Hepatocyte (in vitro differentiated cells): ENCODE results near the gene NIM1K. TPM values are rescaled to one million over a fixed set of nuclear protein-coding genes. Genes with fewer than 3 reads are reported as not detected.

ENCODE experiments used
- DNase-seq: peaks from one replicate; pipeline ENCODE4 v3.0.0-alpha.2; 2016; ENCODE audit warnings: low spot score
- H2AFZ ChIP-seq: fragments of 200-600 bp; sonication (generic); 2 replicates; pipeline ENCODE4 v1.6.0; 2016; ENCODE audit warnings: antibody characterized with exemption, mild to moderate bottlenecking
- H3K27ac ChIP-seq: fragments of 200-600 bp; sonication (generic); 2 replicates; pipeline ENCODE4 v1.5.1; 2016; ENCODE audit warnings: mild to moderate bottlenecking
- H3K27me3 ChIP-seq: fragments of 200-600 bp; sonication (generic); 2 replicates; pipeline ENCODE4 v1.6.1; 2016
- H3K36me3 ChIP-seq: fragments of 200-600 bp; sonication (generic); replicated peaks from 2 replicates; pipeline ENCODE4 v1.5.1; 2016; ENCODE audit warnings: low read depth; ENCODE audit not compliant: insufficient read depth
- H3K4me1 ChIP-seq: fragments of 200-600 bp; sonication (generic); 2 replicates; pipeline ENCODE4 v1.5.1; 2016; ENCODE audit warnings: mild to moderate bottlenecking, moderate library complexity; ENCODE audit not compliant: insufficient read depth
- H3K4me2 ChIP-seq: fragments of 200-600 bp; sonication (generic); 2 replicates; pipeline ENCODE4 v1.6.0; 2016
- H3K4me3 ChIP-seq: fragments of 200-600 bp; sonication (generic); 2 replicates; pipeline ENCODE4 v1.5.1; 2016; ENCODE audit warnings: mild to moderate bottlenecking
- H3K79me2 ChIP-seq: fragments of 200-600 bp; sonication (generic); 2 replicates; pipeline ENCODE4 v1.6.0; 2017; ENCODE audit warnings: mild to moderate bottlenecking
- H3K9me2 ChIP-seq: fragments of 200-600 bp; sonication (generic); replicated peaks from 2 replicates; pipeline ENCODE4 v1.6.0; 2017; ENCODE audit warnings: mild to moderate bottlenecking; ENCODE audit not compliant: insufficient read depth
- H3K9me3 ChIP-seq: fragments of 200-600 bp; sonication (generic); 2 replicates; pipeline ENCODE4 v1.5.1; 2016; ENCODE audit warnings: low read depth, mild to moderate bottlenecking
- H4K20me1 ChIP-seq: fragments of 200-600 bp; sonication (generic); 2 replicates; pipeline ENCODE4 v1.6.0; 2016; ENCODE audit warnings: mild to moderate bottlenecking; ENCODE audit not compliant: insufficient read depth, poor library complexity, severe bottlenecking
- CTCF ChIP-seq: fragments of 200-600 bp; sonication (generic); IDR thresholded peaks from 2 replicates; pipeline ENCODE4 v1.5.1; 2016; ENCODE audit warnings: antibody characterized with exemption, mild to moderate bottlenecking; ENCODE audit not compliant: poor library complexity
- EZH2 ChIP-seq: fragments of 200-600 bp; sonication (generic); IDR thresholded peaks from 2 replicates; pipeline ENCODE4 v1.6.1; 2016; ENCODE audit warnings: antibody characterized with exemption, mild to moderate bottlenecking, borderline replicate concordance
- EZH2phosphoT487 ChIP-seq: fragments of 200-600 bp; sonication (generic); IDR thresholded peaks from one replicate; pipeline ENCODE4 v1.6.1; 2018; ENCODE audit warnings: antibody characterized with exemption, mild to moderate bottlenecking, low read depth, moderate library complexity; ENCODE audit not compliant: unreplicated experiment, severe bottlenecking
- WGBS: methylation state at CpG from one replicate; pipeline ENCODE4 v1.1.6; 2016; ENCODE audit warnings: low lambda C conversion rate; ENCODE audit errors: missing lambda C conversion rate; 5-methylcytosine and 5-hydroxymethylcytosine counted together
- polyA plus RNA-seq: library from polyadenylated mRNA; unstranded; fragments of >200 nt; fragmentation: Nextera tagmentation; extraction: Ambion mirVana; gene quantifications from 2 replicates; pipeline ENCODE4 v1.2.1, GENCODE V29; 2016
- total RNA-seq: library from RNA; depleted of rRNA; stranded (reverse); fragments of >200 nt; gene quantifications from 2 replicates; pipeline ENCODE4 v1.2.3, GENCODE V29; 2014

Gene NIM1K
- total and polyA plus RNA-seq, 2 experiments from 2014 or later, result not detected

GRCh38 chr5:43243270-43243669 is 51.2 kb downstream of the NIM1K start:
- Histone ChIP-seq H3K27me3 (peaks cover 5% of the 10 kb centered on the region), H3K4me2 (no peak overlapping the region)

GRCh38 chr5:43244823-43245565 is 53.0 kb downstream of the NIM1K start:
- no peaks in the 10 kb centered on the region for H4K20me1 ChIP-seq
- no peak overlapping the region for H2AFZ ChIP-seq
- H3K4me3 ChIP-seq, result no peak overlapping the region
- H3K27me3 ChIP-seq, result peaks cover 5% of the 10 kb centered on the region
- 70% methylated on average over 11 of the region's 11 CpGs for WGBS
- H3K4me2 ChIP-seq, result no peak overlapping the region
- H3K36me3 ChIP-seq, result no peaks in the 10 kb centered on the region
- H3K9me2 ChIP-seq, result no peaks in the 10 kb centered on the region
- no peaks in the 10 kb centered on the region for H3K9me3 ChIP-seq
- no peaks in the 10 kb centered on the region for H3K4me1 ChIP-seq
- H3K79me2 ChIP-seq, result no peaks in the 10 kb centered on the region
- DNase-seq, result no peak
- no peak overlapping the region for H3K27ac ChIP-seq
- no peak for TF ChIP-seq EZH2
- TF ChIP-seq EZH2phosphoT487, result no peak
- TF ChIP-seq CTCF, result no peak

More at GRCh38 chr5:43243270-43243669, 51.2 kb downstream of the NIM1K start:
- Histone ChIP-seq H3K27ac (no peak overlapping the region), H3K4me3 (no peak overlapping the region), H3K36me3 (no peaks in the 10 kb centered on the region), H3K79me2 (no peaks in the 10 kb centered on the region), H3K4me1 (no peaks in the 10 kb centered on the region), H3K9me3 (no peaks in the 10 kb centered on the region), H2AFZ (no peak overlapping the region), H3K9me2 (no peaks in the 10 kb centered on the region), H4K20me1 (no peaks in the 10 kb centered on the region)
- DNase-seq, result no peak
- no peak for TF ChIP-seq EZH2
- no peak for TF ChIP-seq EZH2phosphoT487
- TF ChIP-seq CTCF, result no peak

- H3K79me2 ChIP-seq, result no peaks in the 10 kb centered on the region
- no peak overlapping the region for H3K4me3 ChIP-seq
- 96% methylated on average over 19 of the region's 19 CpGs for WGBS
- H2AFZ ChIP-seq, result no peak overlapping the region
- no peak overlapping the region for H3K27ac ChIP-seq
- DNase-seq, result no peak
- no peaks in the 10 kb centered on the region for H3K9me3 ChIP-seq
- H3K4me1 ChIP-seq, result no peaks in the 10 kb centered on the region
- no peaks in the 10 kb centered on the region for H4K20me1 ChIP-seq
- no peak overlapping the region for H3K4me2 ChIP-seq
- no peaks in the 10 kb centered on the region for H3K9me2 ChIP-seq
- H3K27me3 ChIP-seq, result peaks cover 5% of the 10 kb centered on the region
- TF ChIP-seq EZH2 (no peak), EZH2phosphoT487 (no peak), CTCF (no peak)
- no peaks in the 10 kb centered on the region for H3K36me3 ChIP-seq
Observed at GRCh38 chr5:43245724-43246385, 53.8 kb downstream of the NIM1K start.
